Memory B cell (primary cell): ENCODE results near the gene CST9L.

ENCODE experiments used
- ATAC-seq: fragments of 150-1000 bp; cut with Tn5 transposase; 2 replicates; pipeline ENCODE4 v1.10.0; 2021; ENCODE audit warnings: low read depth, mild to moderate bottlenecking, moderate library complexity
- DNase-seq, 2 donors: peaks; one replicate each; pipeline ENCODE4 v3.0.0; 2022; ENCODE audit warnings: low spot score in 2 of 2
- H3K27ac Mint-ChIP-seq: one replicate; pipeline ENCODE4 v1.8.0; 2022; ENCODE audit warnings: mild to moderate bottlenecking, moderate library complexity, mixed read lengths
- H3K27me3 Mint-ChIP-seq: one replicate; pipeline ENCODE4 v1.8.0; 2022; ENCODE audit warnings: mixed read lengths
- H3K36me3 Mint-ChIP-seq: one replicate; pipeline ENCODE4 v1.8.0; 2022; ENCODE audit warnings: mild to moderate bottlenecking, mixed read lengths
- H3K4me1 Mint-ChIP-seq: one replicate; pipeline ENCODE4 v1.8.0; 2022; ENCODE audit warnings: mixed read lengths
- H3K4me3 Mint-ChIP-seq: one replicate; pipeline ENCODE4 v1.8.0; 2022; ENCODE audit warnings: mild to moderate bottlenecking, moderate library complexity, mixed read lengths
- H3K9me3 Mint-ChIP-seq: one replicate; pipeline ENCODE4 v1.8.0; 2022; ENCODE audit warnings: mixed read lengths

Gene CST9L

DNA sequence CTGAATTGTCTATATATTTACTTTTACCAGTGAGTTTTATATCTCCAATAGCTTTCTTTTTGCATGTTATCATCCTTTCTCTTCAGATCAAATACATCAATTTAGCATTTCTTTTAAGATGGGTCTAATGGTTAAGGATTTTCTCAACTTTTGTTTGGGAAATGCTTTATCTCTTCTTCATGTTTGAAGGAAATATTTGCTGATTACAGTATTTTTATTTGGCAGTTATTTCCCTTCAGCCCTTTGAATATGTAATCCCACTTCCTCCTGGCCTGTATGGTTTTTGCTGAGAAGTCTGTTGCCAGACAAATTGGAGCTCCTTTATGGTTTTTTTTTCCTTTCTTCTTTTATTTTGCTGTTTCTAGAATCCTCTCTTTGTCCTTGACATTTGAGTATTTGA, 6.7 kb upstream of the CST9L start:
- H3K4me3 Mint-ChIP-seq: no peak overlapping the region
- no peak overlapping the region for H3K27ac Mint-ChIP-seq
- H3K36me3 Mint-ChIP-seq: no peaks in the 10 kb centered on the region
- no peaks in the 10 kb centered on the region for H3K4me1 Mint-ChIP-seq
- ATAC-seq (no peak), DNase-seq (no peak)
- peaks cover 3% of the 10 kb centered on the region for H3K9me3 Mint-ChIP-seq
- no peaks in the 10 kb centered on the region for H3K27me3 Mint-ChIP-seq

DNA sequence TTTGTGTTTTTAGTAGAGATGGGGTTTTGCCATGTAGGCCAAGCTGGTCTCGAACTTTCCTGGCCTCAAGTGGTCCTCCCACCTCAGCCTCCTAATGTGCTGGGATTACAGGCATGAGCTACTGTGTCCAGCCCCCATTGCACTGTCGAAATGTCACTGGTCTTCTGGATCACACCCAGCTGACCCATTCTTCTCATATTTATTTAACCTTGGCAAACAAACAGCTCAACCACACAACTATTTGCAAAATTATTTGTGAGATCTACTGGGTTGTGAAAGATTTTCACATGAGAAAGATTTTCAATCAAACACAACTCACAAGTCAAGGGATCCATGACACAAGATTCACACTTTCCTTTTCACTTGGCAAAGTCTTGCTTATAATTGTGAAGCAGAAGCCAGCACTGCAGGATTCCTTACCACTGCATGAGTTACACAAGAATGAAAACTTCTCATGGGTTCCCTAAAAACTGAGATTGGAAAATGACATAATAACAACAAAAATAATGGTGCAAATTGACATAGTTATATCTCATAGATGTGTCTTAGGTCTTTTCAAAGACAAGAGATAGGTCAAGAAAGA, 2.0 kb upstream of the CST9L start:
- DNase-seq: no peak
- Mint-ChIP-seq H3K4me3 (no peak overlapping the region), H3K36me3 (no peaks in the 10 kb centered on the region), H3K4me1 (no peaks in the 10 kb centered on the region), H3K27me3 (peaks cover 1% of the 10 kb centered on the region), H3K27ac (no peak overlapping the region), H3K9me3 (peaks cover 4% of the 10 kb centered on the region)
- ATAC-seq: no peak

DNA sequence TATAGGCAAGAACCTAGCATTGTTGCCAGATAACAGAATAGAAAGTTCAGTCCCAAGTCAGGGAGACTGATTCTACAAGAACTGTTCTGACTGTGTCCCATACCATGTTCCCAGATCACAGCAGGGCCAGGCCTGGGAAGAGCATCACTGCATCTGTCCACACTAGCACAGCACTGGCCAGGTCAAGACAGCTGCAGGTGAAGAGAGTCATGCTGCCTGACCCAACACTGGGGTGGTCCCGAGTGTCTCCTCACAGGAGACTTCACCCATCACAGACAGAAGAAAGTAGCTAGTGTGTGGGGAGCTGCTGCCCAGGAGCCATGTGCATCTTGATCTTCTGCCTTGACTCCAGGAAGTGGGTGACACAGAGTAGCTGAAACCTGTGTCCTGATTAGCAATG, 1.3 kb upstream of the CST9L start:
- Mint-ChIP-seq H3K27ac (no peak overlapping the region), H3K36me3 (no peaks in the 10 kb centered on the region), H3K27me3 (peaks cover 1% of the 10 kb centered on the region), H3K4me3 (no peak overlapping the region), H3K9me3 (peaks cover 4% of the 10 kb centered on the region), H3K4me1 (no peaks in the 10 kb centered on the region)
- ATAC-seq (no peak), DNase-seq (no peak)

DNA sequence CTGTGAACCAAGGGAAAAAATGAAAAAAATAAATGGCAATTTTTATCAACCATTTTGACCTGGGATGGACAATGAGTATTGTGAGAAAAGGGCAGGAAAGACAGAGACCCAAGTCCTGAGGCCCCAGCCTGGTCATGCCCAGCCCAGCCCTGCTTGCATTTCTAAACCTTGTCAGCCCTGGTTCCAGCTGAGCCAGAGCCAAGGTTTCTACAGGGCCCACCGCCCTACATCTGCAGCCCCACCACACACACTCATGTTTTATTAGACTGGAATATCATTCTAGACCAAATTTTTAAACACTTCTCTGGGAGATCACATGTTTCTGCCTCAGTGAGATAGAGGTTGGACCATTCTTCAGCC, 667 bp upstream of the CST9L start:
- Mint-ChIP-seq H3K4me3 (no peak overlapping the region), H3K36me3 (no peaks in the 10 kb centered on the region), H3K27ac (no peak overlapping the region), H3K9me3 (peaks cover 1% of the 10 kb centered on the region), H3K4me1 (no peaks in the 10 kb centered on the region), H3K27me3 (peaks cover 1% of the 10 kb centered on the region)
- no peak for ATAC-seq
- DNase-seq: no peak

GRCh38 chr20:23566199-23566932, 1.9 kb downstream of the CST9L start:
- Mint-ChIP-seq H3K9me3 (peaks cover 5% of the 10 kb centered on the region), H3K27me3 (peaks cover 1% of the 10 kb centered on the region), H3K27ac (no peak overlapping the region), H3K4me3 (no peak overlapping the region), H3K4me1 (no peaks in the 10 kb centered on the region), H3K36me3 (no peaks in the 10 kb centered on the region)
- ATAC-seq (no peak), DNase-seq (no peak)

GRCh38 chr20:23565503-23566045, 2.7 kb downstream of the CST9L start:
- Mint-ChIP-seq H3K4me1 (no peaks in the 10 kb centered on the region), H3K9me3 (peaks cover 6% of the 10 kb centered on the region), H3K36me3 (no peaks in the 10 kb centered on the region), H3K4me3 (no peak overlapping the region), H3K27me3 (peaks cover 1% of the 10 kb centered on the region), H3K27ac (no peak overlapping the region)
- ATAC-seq (no peak), DNase-seq (no peak)

DNA sequence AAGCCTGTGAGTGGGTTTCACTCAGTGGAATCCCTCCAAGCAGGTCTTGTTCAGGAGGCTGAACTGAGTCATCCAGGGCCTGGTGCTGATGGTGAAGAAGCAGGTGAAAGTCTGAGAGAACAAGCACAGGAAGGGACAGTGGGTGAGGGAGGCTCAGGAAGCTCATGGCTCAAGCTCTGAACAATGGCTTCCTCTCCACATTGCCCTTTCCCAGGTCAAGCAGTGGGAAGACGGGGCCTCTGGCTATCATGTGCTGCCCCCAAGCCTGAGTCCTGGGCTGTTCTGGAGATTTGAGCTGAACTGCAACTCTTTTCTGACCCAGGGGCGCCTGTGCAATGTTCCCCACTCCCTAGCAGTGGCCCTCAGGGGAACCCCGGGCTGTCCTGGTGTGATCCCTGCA, 3.4 kb downstream of the CST9L start:
- no peak overlapping the region for H3K4me3 Mint-ChIP-seq
- H3K27ac Mint-ChIP-seq: no peak overlapping the region
- H3K36me3 Mint-ChIP-seq: no peaks in the 10 kb centered on the region
- H3K27me3 Mint-ChIP-seq: peaks cover 1% of the 10 kb centered on the region
- H3K4me1 Mint-ChIP-seq: no peaks in the 10 kb centered on the region
- peaks cover 8% of the 10 kb centered on the region for H3K9me3 Mint-ChIP-seq
- no peak for ATAC-seq
- DNase-seq: no peak

DNA sequence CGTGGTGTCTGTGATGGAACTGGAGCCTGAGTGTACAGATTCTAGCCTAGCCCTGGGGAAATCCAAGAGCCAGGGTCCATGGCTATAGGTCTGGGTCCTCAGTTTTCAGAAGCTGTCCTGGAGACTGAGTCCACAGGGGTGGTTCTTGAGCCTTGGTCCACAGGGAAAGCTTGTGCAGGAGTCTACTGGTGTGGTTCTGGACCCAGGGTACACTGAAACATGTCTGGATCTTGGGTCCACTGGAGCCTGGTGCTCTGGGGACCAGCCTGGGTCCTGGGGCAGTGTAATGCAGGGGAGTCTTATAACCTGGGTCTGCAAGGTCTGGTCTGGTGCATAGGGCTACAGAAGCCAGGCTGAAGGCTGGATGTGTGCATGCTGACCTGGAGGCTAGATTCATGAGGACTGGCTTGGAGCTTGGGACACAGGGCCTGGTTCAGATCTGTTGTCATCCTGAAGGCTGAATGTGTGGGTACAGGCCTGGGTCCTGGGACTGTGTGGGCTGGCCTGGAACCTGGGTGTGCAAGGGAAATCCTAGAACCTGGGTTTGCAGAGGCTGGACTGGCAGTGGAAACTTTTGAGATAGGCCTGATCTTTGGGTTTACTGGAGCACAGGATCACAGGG, 5.5 kb downstream of the CST9L start:
- DNase-seq: no peak
- Mint-ChIP-seq H3K4me1 (no peaks in the 10 kb centered on the region), H3K9me3 (peaks cover 12% of the 10 kb centered on the region), H3K27ac (no peak overlapping the region), H3K4me3 (no peak overlapping the region), H3K27me3 (no peaks in the 10 kb centered on the region), H3K36me3 (no peaks in the 10 kb centered on the region)
- no peak for ATAC-seq

DNA sequence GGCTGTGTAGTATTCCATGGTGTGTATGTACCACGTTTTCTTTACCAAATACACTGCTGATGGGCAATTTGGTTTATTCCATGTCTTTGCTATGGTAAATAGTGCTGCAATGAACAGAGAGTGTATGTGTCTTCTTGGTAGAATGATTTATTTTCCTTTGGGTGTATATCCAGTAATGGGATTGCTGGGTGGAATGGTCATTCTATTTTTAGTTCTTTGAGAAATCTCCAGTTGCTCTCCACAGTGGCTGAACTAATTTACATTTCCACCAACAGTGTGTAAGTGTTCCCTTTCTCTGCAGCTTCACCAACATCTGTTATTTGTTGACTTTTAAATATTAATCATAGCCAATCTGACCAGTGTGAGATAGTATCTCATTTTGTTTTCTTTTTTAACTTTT, 13.9 kb downstream of the CST9L start:
- ATAC-seq (no peak), DNase-seq (no peak)
- Mint-ChIP-seq H3K4me3 (no peak overlapping the region), H3K4me1 (no peaks in the 10 kb centered on the region), H3K36me3 (no peaks in the 10 kb centered on the region), H3K27me3 (no peaks in the 10 kb centered on the region), H3K27ac (no peak overlapping the region), H3K9me3 (peaks cover 6% of the 10 kb centered on the region)

GRCh38 chr20:23551786-23552185, 16.5 kb downstream of the CST9L start:
- DNase-seq (no peak), ATAC-seq (no peak)
- peaks cover 2% of the 10 kb centered on the region for H3K9me3 Mint-ChIP-seq
- no peak overlapping the region for H3K4me3 Mint-ChIP-seq
- H3K27ac Mint-ChIP-seq: no peak overlapping the region
- no peaks in the 10 kb centered on the region for H3K27me3 Mint-ChIP-seq
- H3K4me1 Mint-ChIP-seq: no peaks in the 10 kb centered on the region
- no peaks in the 10 kb centered on the region for H3K36me3 Mint-ChIP-seq

- Mint-ChIP-seq H3K27ac (no peak overlapping the region), H3K4me3 (no peak overlapping the region), H3K27me3 (no peaks in the 10 kb centered on the region), H3K4me1 (no peaks in the 10 kb centered on the region), H3K36me3 (no peaks in the 10 kb centered on the region), H3K9me3 (peaks cover 2% of the 10 kb centered on the region)
- DNase-seq: no peak
- no peak for ATAC-seq
Measured at GRCh38 chr20:23551383-23551782, 16.9 kb downstream of the CST9L start.

- H3K36me3 Mint-ChIP-seq: no peaks in the 10 kb centered on the region
- no peaks in the 10 kb centered on the region for H3K27me3 Mint-ChIP-seq
- H3K4me3 Mint-ChIP-seq: no peak overlapping the region
- H3K4me1 Mint-ChIP-seq: no peaks in the 10 kb centered on the region
- ATAC-seq (no peak), DNase-seq (no peak)
- peaks cover 2% of the 10 kb centered on the region for H3K9me3 Mint-ChIP-seq
- H3K27ac Mint-ChIP-seq: no peak overlapping the region
Measured at GRCh38 chr20:23550227-23550626, 18.1 kb downstream of the CST9L start.

DNA sequence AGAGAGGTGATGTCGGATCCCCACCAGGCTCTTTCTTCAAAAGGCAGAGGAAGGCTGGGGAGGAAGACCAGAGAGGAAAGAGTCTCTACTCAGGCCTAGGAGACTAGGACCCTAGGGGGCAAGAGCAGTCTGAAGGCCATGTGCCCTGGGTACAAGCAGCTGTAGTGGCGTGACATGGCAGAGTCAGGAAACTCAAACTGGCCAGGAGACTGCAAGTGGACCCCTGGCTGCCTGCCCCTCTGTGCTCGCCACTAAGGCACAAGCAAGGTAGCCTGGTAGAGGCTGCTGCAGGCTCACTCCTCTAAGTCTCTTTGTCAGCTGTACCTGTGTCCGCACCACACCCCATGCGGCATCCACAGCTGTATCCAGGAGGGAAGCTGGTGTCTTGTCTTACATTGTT, 19.9 kb downstream of the CST9L start:
- no peak for DNase-seq
- Mint-ChIP-seq H3K4me3 (no peak overlapping the region), H3K4me1 (no peaks in the 10 kb centered on the region), H3K36me3 (no peaks in the 10 kb centered on the region), H3K9me3 (no peaks in the 10 kb centered on the region), H3K27ac (no peak overlapping the region), H3K27me3 (no peaks in the 10 kb centered on the region)
- ATAC-seq: no peak

DNA sequence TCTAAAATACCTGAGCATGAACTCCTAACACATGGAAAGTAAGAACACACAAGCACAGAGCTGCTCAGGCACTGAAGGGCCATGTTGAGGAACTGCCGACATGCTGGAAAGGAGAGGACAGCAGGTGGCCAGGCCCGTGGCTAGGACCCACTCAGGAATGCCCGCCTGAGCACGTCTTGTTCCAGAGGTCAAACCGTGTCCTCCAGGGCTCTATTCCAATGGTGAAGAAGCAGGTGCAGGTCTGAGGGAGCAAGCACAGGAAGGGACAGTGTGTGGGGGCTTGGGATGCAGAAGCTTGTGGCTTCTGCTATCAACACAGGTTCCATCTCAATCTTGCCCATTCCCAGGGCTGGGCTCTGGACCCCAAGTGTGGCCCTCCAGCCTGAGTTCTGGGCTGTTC, 20.7 kb downstream of the CST9L start:
- Mint-ChIP-seq H3K9me3 (no peaks in the 10 kb centered on the region), H3K36me3 (no peaks in the 10 kb centered on the region), H3K27me3 (peaks cover 1% of the 10 kb centered on the region), H3K4me1 (no peaks in the 10 kb centered on the region), H3K27ac (no peak overlapping the region), H3K4me3 (no peak overlapping the region)
- DNase-seq (no peak), ATAC-seq (no peak)
